Testis (tissue), 2 donors: ENCODE measurements around the gene GARNL3.

Experiments
- POLR2A ChIP-seq: fragments of 450-650 bp; IDR thresholded peaks from one replicate; pipeline ENCODE4 v1.6.1; 2017; ENCODE audit warnings: antibody characterized with exemption, mild to moderate bottlenecking, moderate library complexity
- TF ChIP-seq, protein P1 (sequence below), 3 experiments: fragments of 450-650 bp in 2 of 3; fragments of 200-600 bp in 1 of 3; sonication (generic) in 1 of 3; IDR thresholded peaks; one replicate each; pipeline ENCODE4 v1.5.1; 2016 to 2019; ENCODE audit warnings: antibody characterized with exemption in 3 of 3, mild to moderate bottlenecking in 2 of 3, moderate library complexity in 1 of 3

DNA sequence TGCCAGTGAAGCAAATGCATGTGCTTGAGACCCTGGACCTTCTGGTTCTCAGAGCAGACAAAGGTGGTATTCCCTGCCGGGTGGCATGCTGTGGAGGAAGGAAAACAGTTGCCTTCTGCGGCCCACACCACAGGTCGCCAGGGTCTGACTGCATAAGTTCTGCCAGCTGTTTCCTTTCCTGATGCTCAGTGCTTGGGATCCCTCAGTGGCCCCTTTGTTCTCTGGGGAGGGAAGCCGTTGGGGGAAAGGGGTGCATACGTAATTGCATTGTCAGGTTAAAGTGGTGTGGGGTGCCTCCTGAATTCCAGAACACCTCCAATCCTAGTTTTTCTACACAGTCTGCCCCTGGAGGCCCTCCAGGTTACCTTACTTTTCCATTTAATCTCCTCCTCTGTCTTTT lies 89.3 kb downstream of the GARNL3 start:
- TF ChIP-seq, protein P1, sequence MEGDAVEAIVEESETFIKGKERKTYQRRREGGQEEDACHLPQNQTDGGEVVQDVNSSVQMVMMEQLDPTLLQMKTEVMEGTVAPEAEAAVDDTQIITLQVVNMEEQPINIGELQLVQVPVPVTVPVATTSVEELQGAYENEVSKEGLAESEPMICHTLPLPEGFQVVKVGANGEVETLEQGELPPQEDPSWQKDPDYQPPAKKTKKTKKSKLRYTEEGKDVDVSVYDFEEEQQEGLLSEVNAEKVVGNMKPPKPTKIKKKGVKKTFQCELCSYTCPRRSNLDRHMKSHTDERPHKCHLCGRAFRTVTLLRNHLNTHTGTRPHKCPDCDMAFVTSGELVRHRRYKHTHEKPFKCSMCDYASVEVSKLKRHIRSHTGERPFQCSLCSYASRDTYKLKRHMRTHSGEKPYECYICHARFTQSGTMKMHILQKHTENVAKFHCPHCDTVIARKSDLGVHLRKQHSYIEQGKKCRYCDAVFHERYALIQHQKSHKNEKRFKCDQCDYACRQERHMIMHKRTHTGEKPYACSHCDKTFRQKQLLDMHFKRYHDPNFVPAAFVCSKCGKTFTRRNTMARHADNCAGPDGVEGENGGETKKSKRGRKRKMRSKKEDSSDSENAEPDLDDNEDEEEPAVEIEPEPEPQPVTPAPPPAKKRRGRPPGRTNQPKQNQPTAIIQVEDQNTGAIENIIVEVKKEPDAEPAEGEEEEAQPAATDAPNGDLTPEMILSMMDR (IDR thresholded peaks at IDR 0.05), result no peak
- no peak for TF ChIP-seq POLR2A
